HG03196 (cell line): ENCODE measurements around the gene ALDH3B1.

Source experiments
- ATAC-seq: cut with Tn5 transposase; IDR thresholded peaks from one replicate; pipeline ENCODE4 v1.9.1; 2021; ENCODE audit not compliant: unreplicated experiment

ALDH3B1 gene

GRCh38 chr11:68042219-68043028, 32.3 kb downstream of the ALDH3B1 start:
- no peak for ATAC-seq

- ATAC-seq: no peak
Observed at GRCh38 chr11:68043029-68043348, 32.9 kb downstream of the ALDH3B1 start.

GRCh38 chr11:68043349-68044144, 33.4 kb downstream of the ALDH3B1 start:
- ATAC-seq: no peak

- no peak for ATAC-seq
Observed at GRCh38 chr11:68044145-68044813, 34.2 kb downstream of the ALDH3B1 start.

DNA sequence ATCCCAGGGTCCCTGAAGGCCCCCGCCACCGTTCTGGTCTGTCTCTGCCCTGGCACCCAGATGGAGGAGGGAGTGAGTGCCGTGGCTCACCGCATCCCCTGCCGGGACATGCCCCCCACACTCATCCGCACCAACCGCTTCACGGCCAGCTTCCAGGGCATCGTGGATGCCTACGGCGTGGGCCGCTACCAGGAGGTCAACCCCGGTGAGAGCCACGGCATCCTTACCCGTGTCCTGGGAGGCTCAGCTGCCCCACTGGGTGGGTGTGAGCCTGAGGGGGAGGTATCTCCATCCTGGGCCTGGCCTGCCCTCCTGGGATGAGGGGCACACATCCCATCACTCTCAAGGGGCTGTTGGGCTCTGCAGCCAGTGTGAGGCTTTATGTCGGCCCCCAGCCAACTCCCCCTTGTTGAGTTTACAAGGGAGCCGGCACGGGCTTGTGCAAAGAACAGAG, 34.8 kb downstream of the ALDH3B1 start:
- no peak for ATAC-seq

- no peak for ATAC-seq
Observed at GRCh38 chr11:68047437-68048290, 37.5 kb downstream of the ALDH3B1 start.

DNA sequence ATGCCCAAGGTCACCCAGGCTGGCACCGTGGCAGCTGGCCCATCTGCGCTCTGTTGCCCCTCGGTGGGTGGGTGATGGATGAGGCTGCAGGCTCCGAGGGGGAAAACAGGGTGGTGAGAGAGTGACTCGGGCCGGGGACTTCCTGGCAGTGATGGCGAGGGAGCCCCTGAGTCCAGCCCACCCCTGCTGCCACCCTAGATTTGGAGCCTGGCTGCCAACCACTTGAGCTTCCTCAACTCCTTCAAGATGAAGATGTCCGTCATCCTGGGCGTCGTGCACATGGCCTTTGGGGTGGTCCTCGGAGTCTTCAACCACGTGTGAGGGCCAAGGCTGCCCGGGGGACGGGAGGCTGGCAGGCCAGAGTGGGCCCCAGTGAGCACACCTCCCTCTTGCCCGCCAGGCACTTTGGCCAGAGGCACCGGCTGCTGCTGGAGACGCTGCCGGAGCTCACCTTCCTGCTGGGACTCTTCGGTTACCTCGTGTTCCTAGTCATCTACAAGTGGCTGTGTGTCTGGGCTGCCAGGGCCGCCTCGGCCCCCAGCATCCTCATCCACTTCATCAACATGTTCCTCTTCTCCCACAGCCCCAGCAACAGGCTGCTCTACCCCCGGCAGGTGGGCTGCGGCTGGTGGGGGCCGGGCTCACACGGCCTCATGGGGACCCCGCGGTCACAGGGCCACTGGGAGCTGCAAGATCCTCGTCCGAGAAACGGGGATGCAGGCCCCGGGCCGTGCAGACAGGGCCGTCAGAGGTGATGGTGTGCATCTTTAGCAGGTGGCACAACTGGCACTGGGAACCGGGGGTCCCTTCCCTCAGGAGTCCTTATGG, 38.8 kb downstream of the ALDH3B1 start:
- no peak for ATAC-seq

DNA sequence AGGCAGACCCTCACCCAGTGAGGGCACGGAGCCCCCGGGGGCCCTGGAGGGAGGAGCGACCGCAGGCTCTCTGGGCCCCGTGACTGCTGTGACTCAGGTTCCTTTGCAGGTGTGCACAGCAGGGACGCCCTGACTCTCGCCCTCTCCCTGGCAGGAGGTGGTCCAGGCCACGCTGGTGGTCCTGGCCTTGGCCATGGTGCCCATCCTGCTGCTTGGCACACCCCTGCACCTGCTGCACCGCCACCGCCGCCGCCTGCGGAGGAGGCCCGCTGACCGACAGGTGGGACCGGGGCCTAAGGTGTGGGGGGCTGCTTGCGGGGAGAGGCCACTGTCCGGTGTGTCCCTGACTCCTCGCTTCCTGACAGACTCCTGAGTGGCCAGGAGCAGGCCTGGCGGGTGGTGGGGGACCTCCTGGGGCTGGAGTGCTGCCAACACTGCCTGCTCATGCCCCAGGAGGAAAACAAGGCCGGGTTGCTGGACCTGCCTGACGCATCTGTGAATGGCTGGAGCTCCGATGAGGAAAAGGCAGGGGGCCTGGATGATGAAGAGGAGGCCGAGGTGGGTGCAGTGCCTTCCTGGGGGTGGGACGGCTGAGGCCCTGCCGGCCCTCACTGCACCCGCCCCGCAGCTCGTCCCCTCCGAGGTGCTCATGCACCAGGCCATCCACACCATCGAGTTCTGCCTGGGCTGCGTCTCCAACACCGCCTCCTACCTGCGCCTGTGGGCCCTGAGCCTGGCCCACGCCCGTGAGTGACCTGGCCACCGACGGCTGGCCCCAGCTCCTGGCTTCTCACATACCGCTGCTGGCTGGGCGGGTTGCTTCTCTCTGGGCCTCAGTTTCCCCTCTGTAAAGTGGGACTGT, 39.6 kb downstream of the ALDH3B1 start:
- ATAC-seq: no peak

DNA sequence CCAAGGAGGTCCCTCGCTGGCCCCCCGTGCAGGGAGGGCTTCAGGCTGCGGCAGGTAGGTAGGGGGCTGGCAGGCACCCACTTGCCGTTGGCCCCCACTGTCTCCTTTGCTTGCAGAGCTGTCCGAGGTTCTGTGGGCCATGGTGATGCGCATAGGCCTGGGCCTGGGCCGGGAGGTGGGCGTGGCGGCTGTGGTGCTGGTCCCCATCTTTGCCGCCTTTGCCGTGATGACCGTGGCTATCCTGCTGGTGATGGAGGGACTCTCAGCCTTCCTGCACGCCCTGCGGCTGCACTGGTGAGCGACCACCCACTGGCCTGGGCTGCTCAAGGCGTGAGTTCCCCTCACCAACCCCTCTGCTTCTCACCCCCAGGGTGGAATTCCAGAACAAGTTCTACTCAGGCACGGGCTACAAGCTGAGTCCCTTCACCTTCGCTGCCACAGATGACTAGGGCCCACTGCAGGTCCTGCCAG, 40.3 kb downstream of the ALDH3B1 start:
- ATAC-seq: no peak

DNA sequence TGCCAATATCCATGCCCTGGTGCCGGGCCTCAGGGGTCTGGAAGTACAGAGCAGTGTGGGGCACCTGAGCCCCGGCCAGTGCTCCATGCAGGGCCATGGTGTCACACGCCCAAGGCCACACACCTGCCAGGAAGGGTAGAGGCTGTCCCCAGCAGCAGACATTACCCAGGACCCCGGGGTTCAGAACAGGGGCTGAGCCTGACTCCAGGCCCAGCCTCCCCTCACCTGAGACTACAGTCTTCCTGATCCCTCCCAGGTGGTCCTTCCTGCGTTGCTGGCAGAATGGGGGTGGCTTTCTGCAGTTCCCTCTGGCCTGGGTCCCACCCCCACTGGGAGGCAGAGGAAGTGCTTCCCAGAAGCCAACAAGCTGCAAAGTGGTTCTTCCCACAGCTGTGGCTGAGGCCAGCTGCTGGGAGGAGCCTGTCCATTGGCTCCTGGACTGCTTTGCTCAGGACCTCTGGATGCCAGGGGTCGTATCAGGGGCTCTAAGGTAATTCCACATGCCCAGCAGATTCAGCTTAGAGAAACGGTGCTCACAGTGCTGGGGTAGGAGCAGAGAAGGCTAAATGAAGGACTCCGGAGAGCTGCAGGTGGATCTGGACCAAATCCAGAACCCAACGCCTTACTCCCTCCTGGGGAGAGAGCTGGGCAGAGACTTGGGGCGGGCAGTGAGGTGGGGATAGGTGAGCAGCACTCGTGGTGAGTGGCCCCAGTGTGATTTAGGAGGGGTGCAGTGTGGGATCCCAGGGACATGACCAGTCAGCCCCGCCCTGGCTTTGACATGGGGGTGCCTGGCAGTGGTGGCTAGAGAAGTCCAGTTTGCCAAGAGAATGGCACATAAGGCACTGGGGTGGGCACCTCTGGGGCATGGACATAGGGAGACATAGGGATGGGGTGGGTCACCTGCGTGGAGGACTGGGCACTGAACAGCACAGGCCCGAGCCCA, 41.3 kb downstream of the ALDH3B1 start:
- ATAC-seq: no peak

DNA sequence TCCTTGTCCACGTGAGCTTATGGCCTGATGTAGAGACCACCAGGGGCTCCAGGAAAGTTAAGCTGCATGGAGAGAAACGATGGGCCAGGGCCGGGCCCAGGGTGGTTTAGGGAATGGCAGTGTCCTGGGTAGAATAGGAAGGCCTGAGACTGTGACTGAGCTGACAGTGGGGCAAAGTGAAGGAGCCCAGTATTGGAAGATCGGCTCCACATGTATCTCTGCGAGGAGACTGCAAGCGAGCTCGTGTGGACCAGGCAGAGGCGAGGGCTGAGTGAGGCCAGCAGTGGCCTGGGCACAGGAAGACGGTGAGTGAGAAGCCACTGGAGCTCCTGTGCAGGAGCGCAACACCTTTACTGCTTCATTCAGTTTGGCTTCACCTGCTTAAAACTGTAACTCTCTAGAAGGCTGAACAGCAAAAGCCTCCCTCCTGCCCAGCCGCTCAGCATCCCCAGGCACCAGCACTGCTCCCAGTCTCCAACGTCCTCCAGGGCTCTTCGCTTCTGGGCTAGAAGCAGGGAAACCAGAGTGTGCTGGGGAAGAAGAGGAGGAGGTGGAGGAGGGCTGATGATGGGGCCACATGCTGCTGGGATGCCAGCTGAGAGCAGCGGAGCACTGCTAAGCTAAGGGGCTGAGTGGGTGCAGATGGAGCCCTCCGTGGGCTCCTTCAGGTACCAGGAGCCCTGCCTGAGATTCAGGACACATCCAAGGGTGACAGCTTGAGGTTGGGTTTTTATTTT, 42.2 kb downstream of the ALDH3B1 start:
- ATAC-seq: no peak

GRCh38 chr11:68053117-68053516, 43.0 kb downstream of the ALDH3B1 start:
- no peak for ATAC-seq

DNA sequence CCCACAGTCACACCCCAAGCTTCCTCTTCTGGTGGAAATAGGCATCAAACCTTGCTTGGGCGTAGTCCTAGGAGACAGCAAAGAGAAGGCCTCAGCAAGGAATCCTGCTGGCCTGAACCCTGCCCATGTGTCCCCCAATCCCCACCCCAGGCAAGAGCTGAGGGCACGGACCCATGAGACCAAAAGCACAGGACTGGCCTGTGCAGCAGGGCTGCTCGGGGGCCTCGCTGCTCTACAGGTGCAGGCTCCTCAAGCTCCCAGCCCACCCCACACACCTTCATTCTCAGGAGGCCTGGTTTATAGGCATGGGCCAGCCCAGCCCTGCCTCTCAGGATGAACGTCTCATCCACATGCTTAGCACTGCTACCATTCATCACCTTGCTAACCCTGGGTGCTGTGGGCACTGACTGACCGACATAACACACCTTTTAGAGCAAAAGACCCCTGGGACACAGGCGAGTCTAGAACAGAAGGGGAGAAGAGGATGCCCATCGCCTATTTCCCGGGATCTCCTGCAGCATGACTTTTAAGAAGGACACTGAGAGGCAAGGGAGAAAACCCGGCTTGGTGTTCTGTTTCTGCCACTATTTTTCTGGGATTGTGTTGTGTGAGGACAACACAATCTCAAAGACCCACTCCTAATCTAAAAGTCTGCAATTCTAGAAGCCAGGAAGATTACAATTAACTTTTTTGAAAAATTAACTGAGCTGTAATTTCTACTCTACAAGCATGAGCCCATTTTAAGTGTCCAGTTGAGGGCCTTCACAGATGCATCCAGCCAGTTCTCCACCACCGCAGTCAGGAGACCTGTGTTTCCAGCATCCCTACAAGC, 44.1 kb downstream of the ALDH3B1 start:
- no peak for ATAC-seq

GRCh38 chr11:68056317-68057285, 46.5 kb downstream of the ALDH3B1 start:
- ATAC-seq: no peak

GRCh38 chr11:68057807-68058206, 47.7 kb downstream of the ALDH3B1 start:
- no peak for ATAC-seq
